Right lobe of liver (tissue), 4 donors: Measurements from ENCODE around the gene RNF19B.

Source experiments
- CTCF ChIP-seq, 4 donors: fragments of 200-600 bp in 3 of 4; fragments of 450-650 bp in 1 of 4; IDR thresholded peaks; one replicate each; pipeline versions ENCODE4 v1.5.1 to v1.8.0; 2016 to 2022; ENCODE audit warnings: antibody characterized with exemption in 4 of 4, mild to moderate bottlenecking in 2 of 4
- POLR2A ChIP-seq: fragments of 450-650 bp; IDR thresholded peaks from one replicate; pipeline ENCODE4 v1.6.1; 2017; ENCODE audit warnings: antibody characterized with exemption, mild to moderate bottlenecking
- donor health status: DM: no; HTN: no; CAD: no.
- donor health status: DM: no; HTN: no; CAD: no.
- donor health status: DM: no; HTN: yes; CAD: no.

- TF ChIP-seq POLR2A (no peak), CTCF (IDR thresholded peaks at IDR 0.05) (no peak)
Measured at GRCh38 chr1:33002006-33002405, 37.4 kb upstream of the RNF19B start.
